ENCODE results near the gene ARHGEF2. TPM values are rescaled to one million over a fixed set of nuclear protein-coding genes. Genes with fewer than 3 reads are reported as not detected.
A peak's percentile ranks its signal among the peaks of the same experiment; 100 is the strongest.

The ARHGEF2 gene
- total RNA-seq, 1 experiment from 2014 or later = 90.1 TPM

DNA sequence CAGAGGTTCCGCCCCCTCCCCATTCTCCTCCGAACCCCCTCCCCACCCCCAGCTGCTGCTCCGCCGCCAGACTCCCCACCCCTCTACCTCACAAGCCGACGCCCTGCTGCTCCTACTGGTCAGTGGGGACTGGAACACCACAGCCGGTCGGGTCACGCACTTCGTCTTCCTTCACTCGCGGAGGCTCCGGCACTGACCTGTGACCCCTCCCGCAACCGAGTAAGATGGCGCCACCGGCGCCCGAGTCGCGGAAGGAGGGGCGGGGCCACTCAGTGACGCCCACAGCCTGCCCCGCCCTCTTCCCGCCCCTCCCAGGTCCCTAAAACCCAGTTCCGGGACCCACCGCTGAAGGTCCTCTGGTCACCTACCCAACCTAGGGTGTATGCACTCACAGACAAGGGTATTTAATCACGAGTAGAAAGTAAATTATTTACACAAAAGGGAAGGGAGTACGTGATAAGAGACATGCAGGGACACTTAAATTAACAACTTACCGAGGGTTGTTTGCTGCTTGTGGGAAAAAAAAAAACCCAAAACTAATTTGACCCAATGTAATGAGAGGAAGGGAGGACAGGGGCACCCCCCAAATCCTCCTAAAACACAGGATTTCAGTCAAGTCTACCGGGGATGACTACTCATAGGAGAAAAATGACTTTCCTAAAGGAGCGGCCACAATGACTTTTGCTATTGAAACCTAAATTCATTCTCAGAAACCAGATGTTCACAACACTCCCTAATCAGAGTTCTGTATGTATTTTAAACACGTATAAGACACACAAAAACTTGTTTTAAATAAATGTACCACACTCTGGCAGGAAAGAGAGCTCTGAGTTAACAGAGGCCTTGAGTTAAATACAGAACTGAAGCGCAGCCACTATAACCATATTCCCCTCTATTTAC lies 66.9 kb downstream of the ARHGEF2 start, which contains the start of gene RIT1:
RIT1 (minus strand) TSS at position 194 of the 900 bp plus-strand sequence. CDS start 588 bp downstream, outside the sequence.
- Histone ChIP-seq H3K4me3 (replicated peaks in 1 of 2; ENCODE audit: low read depth in 1 of 2, low read length in 2 of 2) (no peak within 1 kb of the TSS), H2AFZ (ENCODE audit: low read depth, low read length, poor library complexity, severe bottlenecking) (no peak within 1 kb of the TSS), H3K9me3 (ENCODE audit: control insufficient read depth in 1 of 2, insufficient read depth in 1 of 2, low read depth in 1 of 2, low read length in 2 of 2) (no peaks in the 10 kb centered on the region), H3K36me3 (ENCODE audit: control insufficient read depth in 1 of 2, insufficient read depth in 2 of 2, low read length in 2 of 2) (peaks cover 51 to 69% of the 10 kb centered on the region in 2 experiments), H3K4me1 (ENCODE audit: control insufficient read depth in 1 of 2, insufficient read depth in 2 of 2, low read length in 2 of 2) (peaks cover 0 to 23% of the 10 kb centered on the region in 2 experiments; a peak in 2 of 4 replicates), H3K9ac (ENCODE audit: low read length) (no peak within 1 kb of the TSS), H3K4me2 (ENCODE audit: low read length) (no peak within 1 kb of the TSS; the same call in 1 of the 2 replicates), H3K9me2 (ENCODE audit: insufficient read depth) (no peaks in the 10 kb centered on the region), H3K79me2 (ENCODE audit: insufficient read depth, low read length) (peaks cover 21% of the 10 kb centered on the region; the same call in 1 of the 2 replicates), H3K27ac (ENCODE audit: low read depth, low read length) (no peak within 1 kb of the TSS; the same call in 1 of the 2 replicates), H3K27me3 (ENCODE audit: insufficient read depth, low read length) (no peaks in the 10 kb centered on the region), H4K20me1 (ENCODE audit: insufficient read depth) (peaks cover 12% of the 10 kb centered on the region; the same call in 1 of the 2 replicates)
- POLR2A ChIA-PET = no interaction called here
- no TSS peak for BruUV-seq (replicated peaks)
- RAD21 ChIA-PET (ENCODE audit: low non-redundant PET in 1 of 2, low total read pairs in 2 of 2, uncharacterized antibody in 2 of 2, unreplicated experiment in 2 of 2) = interaction anchor here (0.5 to 0.6 kb wide), 2 partner anchors 414 to 420 kb away, joined by 4 read pairs; no protein-coding TSS in a partner anchor
- ATAC-seq = peak; percentile 57
- no peak for DNase-seq (ENCODE audit: low read depth, low spot score)
- intact Hi-C loops (cut with micrococcal nuclease) = no loop called here
- CTCF ChIA-PET = no interaction called here
- TF ChIP-seq MAX (IDR thresholded peaks at IDR 0.05) = no peak
- TF ChIP-seq TCF7L2 (IDR thresholded peaks at IDR 0.05; ENCODE audit: borderline replicate concordance, extremely low read depth, insufficient read depth, insufficient read length) = no peak
- TF ChIP-seq, protein P1, sequence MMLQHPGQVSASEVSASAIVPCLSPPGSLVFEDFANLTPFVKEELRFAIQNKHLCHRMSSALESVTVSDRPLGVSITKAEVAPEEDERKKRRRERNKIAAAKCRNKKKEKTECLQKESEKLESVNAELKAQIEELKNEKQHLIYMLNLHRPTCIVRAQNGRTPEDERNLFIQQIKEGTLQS (IDR thresholded peaks at IDR 0.05) = no peak
- TF ChIP-seq POLR2A (IDR thresholded peaks at IDR 0.05; ENCODE audit: borderline replicate concordance, extremely low read depth, insufficient read depth, insufficient read length) = no peak
- no peak for TF ChIP-seq EZH2phosphoT487 (IDR thresholded peaks at IDR 0.05; ENCODE audit: borderline replicate concordance)
- no peak for TF ChIP-seq FOSL1 (IDR thresholded peaks at IDR 0.05; ENCODE audit: low read depth)
- TF ChIP-seq REST (IDR thresholded peaks at IDR 0.05; ENCODE audit: low read depth) = no peak
- TF ChIP-seq, protein P2, sequence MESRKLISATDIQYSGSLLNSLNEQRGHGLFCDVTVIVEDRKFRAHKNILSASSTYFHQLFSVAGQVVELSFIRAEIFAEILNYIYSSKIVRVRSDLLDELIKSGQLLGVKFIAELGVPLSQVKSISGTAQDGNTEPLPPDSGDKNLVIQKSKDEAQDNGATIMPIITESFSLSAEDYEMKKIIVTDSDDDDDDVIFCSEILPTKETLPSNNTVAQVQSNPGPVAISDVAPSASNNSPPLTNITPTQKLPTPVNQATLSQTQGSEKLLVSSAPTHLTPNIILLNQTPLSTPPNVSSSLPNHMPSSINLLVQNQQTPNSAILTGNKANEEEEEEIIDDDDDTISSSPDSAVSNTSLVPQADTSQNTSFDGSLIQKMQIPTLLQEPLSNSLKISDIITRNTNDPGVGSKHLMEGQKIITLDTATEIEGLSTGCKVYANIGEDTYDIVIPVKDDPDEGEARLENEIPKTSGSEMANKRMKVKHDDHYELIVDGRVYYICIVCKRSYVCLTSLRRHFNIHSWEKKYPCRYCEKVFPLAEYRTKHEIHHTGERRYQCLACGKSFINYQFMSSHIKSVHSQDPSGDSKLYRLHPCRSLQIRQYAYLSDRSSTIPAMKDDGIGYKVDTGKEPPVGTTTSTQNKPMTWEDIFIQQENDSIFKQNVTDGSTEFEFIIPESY (IDR thresholded peaks at IDR 0.05; ENCODE audit: extremely low read depth, insufficient replicate concordance, low read length) = no peak
- TF ChIP-seq CEBPB (IDR thresholded peaks at IDR 0.05; ENCODE audit: low read depth) = no peak
- no peak for TF ChIP-seq JUND (IDR thresholded peaks at IDR 0.05)
- no peak for TF ChIP-seq RAD21 (IDR thresholded peaks at IDR 0.05; ENCODE audit: low read depth)
- no peak for TF ChIP-seq ELF1 (IDR thresholded peaks at IDR 0.05; ENCODE audit: borderline replicate concordance, low read depth)
- TF ChIP-seq CTCF (IDR thresholded peaks at IDR 0.05 in 2 of 3, conservative IDR thresholded peaks at IDR 0.05 in 1 of 3; ENCODE audit: borderline replicate concordance in 1 of 3, insufficient read depth in 1 of 3, low read depth in 2 of 3, low read length in 2 of 3) = no peak
- TF ChIP-seq ZNF274 (IDR thresholded peaks at IDR 0.05; ENCODE audit: low read depth, low read length) = no peak
